Measurements from ENCODE around the gene ALDH4A1. TPM values are rescaled to one million over a fixed set of nuclear protein-coding genes. Genes with fewer than 3 reads are reported as not detected.

Gene ALDH4A1
- total and polyA plus RNA-seq, 9 of the 15 experiments (the other 6 are each of a cell fraction or from before 2014, with no cell fraction given) = 0.27 to 31.4 (median 16.6) TPM

- TF ChIP-seq ZNF23 (CRISPR knock-in tag; IDR thresholded peaks at IDR 0.05) (no peak), NR4A1 (CRISPR knock-in tag; IDR thresholded peaks at IDR 0.05) (no peak), NR4A1 (tag; IDR thresholded peaks at IDR 0.05) (peak; percentile 47; the same call in 1 of the 2 replicates), EZH2 (IDR thresholded peaks at IDR 0.05; ENCODE audit: borderline replicate concordance, low read depth, low read length) (no peak), POLR2AphosphoS5 (IDR thresholded peaks at IDR 0.05; ENCODE audit: control insufficient read depth, insufficient read depth, low read depth, low read length) (0 out of 2 replicates have a peak, but pooled peaks have one; percentile 13), ZNF699 (CRISPR knock-in tag; IDR thresholded peaks at IDR 0.05; ENCODE audit: insufficient replicate concordance) (no peak), ZNF395 (CRISPR knock-in tag; IDR thresholded peaks at IDR 0.05) (no peak), OTX1 (CRISPR knock-in tag; IDR thresholded peaks at IDR 0.05) (no peak), NONO (IDR thresholded peaks at IDR 0.05; ENCODE audit: low read depth in 2 of 2, low read length in 1 of 2) (no peak), ZNF384 (IDR thresholded peaks at IDR 0.05; ENCODE audit: low read depth, low read length) (peak; percentile 43; the same call in 1 of the 2 replicates), SIN3B (IDR thresholded peaks at IDR 0.05; ENCODE audit: low read depth) (peak; percentile 80), RB1 (IDR thresholded peaks at IDR 0.05; ENCODE audit: low read depth) (peak; percentile 93), ZBED1 (IDR thresholded peaks at IDR 0.05) (no peak), ID3 (CRISPR knock-in tag; IDR thresholded peaks at IDR 0.05) (no peak), ID3 (tag; IDR thresholded peaks at IDR 0.05) (0 out of 2 replicates have a peak, but pooled peaks have one; percentile 39), ZFP36 (IDR thresholded peaks at IDR 0.05; ENCODE audit: low read depth, low read length, partially characterized antibody) (no peak), RREB1 (CRISPR knock-in tag; IDR thresholded peaks at IDR 0.05) (no peak), STAT5A (IDR thresholded peaks at IDR 0.05; ENCODE audit: borderline replicate concordance, low read length) (no peak), IRF2 (CRISPR knock-in tag; IDR thresholded peaks at IDR 0.05) (no peak), RHOXF2B (CRISPR knock-in tag; conservative IDR thresholded peaks at IDR 0.05) (no peak), ZBTB1 (CRISPR knock-in tag; IDR thresholded peaks at IDR 0.05; ENCODE audit: borderline replicate concordance, low read depth) (peak; percentile 68; the same call in 1 of the 2 replicates), ZNF431 (CRISPR knock-in tag; IDR thresholded peaks at IDR 0.05) (no peak), GTF2A2 (tag; IDR thresholded peaks at IDR 0.05) (no peak)
Observed at GRCh38 chr1:18901952-18902522, 318 bp downstream of the ALDH4A1 start (continued).
